BE2C (cell line): ENCODE measurements around the gene PHC2.

Experiments
- DNase-seq: peaks from one replicate; pipeline ENCODE4 v3.0.0-alpha.2; 2020
- H3K27me3 ChIP-seq: fragments of 250-450 bp; sonication (Bioruptor Pico); 2 replicates; pipeline ENCODE4 v1.5.1; 2020; ENCODE audit warnings: mild to moderate bottlenecking
- H3K36me3 ChIP-seq: fragments of 250-450 bp; sonication (Bioruptor Pico); 2 replicates; pipeline ENCODE4 v1.5.1; 2020; ENCODE audit warnings: mild to moderate bottlenecking
- H3K4me1 ChIP-seq: fragments of 250-450 bp; sonication (Bioruptor Pico); 2 replicates; pipeline ENCODE4 v1.5.1; 2020
- H3K4me3 ChIP-seq: 2 replicates; pipeline ENCODE4 v1.5.1; 2011; ENCODE audit warnings: low read depth, low read length
- H3K9me3 ChIP-seq: fragments of 250-450 bp; sonication (Bioruptor Pico); 2 replicates; pipeline ENCODE4 v1.5.1; 2020
- TF ChIP-seq, protein P1 (sequence below): IDR thresholded peaks from 2 replicates; pipeline ENCODE4 v1.5.1; 2012; ENCODE audit warnings: mild to moderate bottlenecking, low read depth, low read length

The PHC2 gene

DNA sequence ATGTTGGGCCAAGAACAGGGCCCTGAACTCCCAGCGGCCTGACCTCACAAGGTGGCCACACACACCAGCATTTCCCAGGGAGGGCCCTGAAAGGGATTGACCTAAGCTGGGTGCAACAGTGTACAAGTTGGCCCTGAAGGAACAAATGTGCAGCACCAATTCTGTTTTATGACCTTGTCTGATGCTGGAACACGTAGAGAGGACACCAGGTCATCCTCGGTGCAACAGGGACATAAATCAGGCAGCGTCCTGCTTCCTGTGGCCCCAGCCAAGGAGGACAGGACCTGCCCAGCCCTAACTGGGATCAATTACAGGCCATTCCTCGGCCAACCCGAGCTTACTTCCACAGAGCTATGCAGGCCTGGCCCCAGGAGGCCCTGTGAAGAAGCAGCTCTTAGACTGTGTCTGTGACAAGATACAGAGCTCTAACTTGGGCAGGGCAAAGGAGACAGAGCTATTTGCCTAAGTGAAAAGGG lies 12.8 kb upstream of the PHC2 start:
- Histone ChIP-seq H3K9me3 (no peaks in the 10 kb centered on the region), H3K36me3 (no peaks in the 10 kb centered on the region), H3K4me3 (no peak overlapping the region), H3K27me3 (no peaks in the 10 kb centered on the region), H3K4me1 (peaks cover 2% of the 10 kb centered on the region; the same call in 1 of the 2 replicates)
- DNase-seq: no peak
- TF ChIP-seq, protein P1, sequence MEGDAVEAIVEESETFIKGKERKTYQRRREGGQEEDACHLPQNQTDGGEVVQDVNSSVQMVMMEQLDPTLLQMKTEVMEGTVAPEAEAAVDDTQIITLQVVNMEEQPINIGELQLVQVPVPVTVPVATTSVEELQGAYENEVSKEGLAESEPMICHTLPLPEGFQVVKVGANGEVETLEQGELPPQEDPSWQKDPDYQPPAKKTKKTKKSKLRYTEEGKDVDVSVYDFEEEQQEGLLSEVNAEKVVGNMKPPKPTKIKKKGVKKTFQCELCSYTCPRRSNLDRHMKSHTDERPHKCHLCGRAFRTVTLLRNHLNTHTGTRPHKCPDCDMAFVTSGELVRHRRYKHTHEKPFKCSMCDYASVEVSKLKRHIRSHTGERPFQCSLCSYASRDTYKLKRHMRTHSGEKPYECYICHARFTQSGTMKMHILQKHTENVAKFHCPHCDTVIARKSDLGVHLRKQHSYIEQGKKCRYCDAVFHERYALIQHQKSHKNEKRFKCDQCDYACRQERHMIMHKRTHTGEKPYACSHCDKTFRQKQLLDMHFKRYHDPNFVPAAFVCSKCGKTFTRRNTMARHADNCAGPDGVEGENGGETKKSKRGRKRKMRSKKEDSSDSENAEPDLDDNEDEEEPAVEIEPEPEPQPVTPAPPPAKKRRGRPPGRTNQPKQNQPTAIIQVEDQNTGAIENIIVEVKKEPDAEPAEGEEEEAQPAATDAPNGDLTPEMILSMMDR: no peak

DNA sequence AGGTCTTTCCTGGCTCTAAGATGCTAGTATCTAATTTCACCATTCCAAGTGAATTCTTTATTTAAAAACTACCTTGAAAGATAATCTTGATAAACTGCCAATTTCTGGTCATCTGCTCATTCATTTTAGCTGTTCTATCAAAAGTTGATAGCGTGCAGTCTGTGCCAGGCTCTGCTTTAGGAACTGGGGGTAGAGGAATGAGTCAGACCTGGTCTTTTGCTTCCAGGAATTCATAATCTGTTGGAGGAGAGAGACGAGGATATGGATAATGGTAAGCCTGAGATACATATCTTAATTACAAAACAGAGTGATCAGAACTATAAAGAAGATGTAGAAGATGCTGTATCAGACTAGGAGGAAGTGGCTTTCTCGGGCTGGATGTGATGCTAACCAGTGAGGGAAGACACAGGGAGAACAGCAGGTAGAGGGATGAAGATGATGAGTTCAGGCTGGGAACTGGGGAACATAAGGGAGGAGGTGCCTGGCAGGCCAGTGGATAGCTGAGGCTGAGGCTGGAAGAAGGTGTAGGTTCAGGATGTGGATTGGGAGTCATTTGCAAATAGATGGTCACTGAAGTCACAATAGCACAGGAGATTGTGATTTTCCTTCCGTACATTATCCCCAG lies 12.3 kb upstream of the PHC2 start:
- TF ChIP-seq, protein P1: no peak
- H3K9me3 ChIP-seq: no peaks in the 10 kb centered on the region
- H3K36me3 ChIP-seq: no peaks in the 10 kb centered on the region
- no peaks in the 10 kb centered on the region for H3K27me3 ChIP-seq
- DNase-seq: no peak
- H3K4me1 ChIP-seq: peaks cover 2% of the 10 kb centered on the region; the same call in 1 of the 2 replicates
- no peak overlapping the region for H3K4me3 ChIP-seq

GRCh38 chr1:33442141-33442540 lies 11.2 kb upstream of the PHC2 start:
- peaks cover 2% of the 10 kb centered on the region; the same call in 1 of the 2 replicates for H3K4me1 ChIP-seq
- no peak for DNase-seq
- no peaks in the 10 kb centered on the region for H3K27me3 ChIP-seq
- no peak overlapping the region for H3K4me3 ChIP-seq
- no peaks in the 10 kb centered on the region for H3K9me3 ChIP-seq
- H3K36me3 ChIP-seq: no peaks in the 10 kb centered on the region
- TF ChIP-seq, protein P1: no peak

DNA sequence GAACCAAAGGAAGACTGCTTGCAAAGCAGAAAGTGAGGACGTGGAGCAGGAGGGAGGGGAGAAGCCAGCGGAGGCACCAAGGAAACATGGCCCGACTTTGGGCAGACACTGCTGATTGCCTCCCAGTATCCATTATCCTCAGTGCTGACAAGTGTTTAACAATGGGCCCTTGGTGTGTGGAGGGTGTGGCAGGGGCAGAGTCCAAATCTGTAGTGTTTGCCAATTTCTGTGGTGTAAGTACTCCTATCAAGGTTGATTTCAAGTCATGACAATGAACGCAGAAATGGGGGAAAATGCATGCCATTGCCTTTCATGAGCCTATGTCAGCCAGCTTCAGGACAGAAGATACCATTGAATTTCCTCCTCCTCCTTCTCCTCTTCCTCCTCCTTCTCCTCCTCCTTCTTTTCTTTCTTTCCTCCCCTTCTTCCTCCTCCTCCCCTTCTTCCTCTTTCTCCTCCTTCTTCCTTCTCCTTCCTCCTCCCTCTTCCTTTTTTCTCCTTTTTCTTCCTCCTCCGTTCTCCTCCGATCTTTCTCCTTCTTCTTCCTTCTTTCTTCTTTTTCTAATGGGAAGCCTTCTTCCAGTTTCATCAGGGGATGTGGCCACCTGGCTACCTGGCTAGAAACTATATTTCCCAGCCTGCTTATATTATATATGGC lies 10.3 kb upstream of the PHC2 start:
- TF ChIP-seq, protein P1: no peak
- H3K9me3 ChIP-seq: no peaks in the 10 kb centered on the region
- H3K4me3 ChIP-seq: no peak overlapping the region
- H3K4me1 ChIP-seq: peaks cover 2% of the 10 kb centered on the region; the same call in 1 of the 2 replicates
- no peaks in the 10 kb centered on the region for H3K36me3 ChIP-seq
- no peaks in the 10 kb centered on the region for H3K27me3 ChIP-seq
- no peak for DNase-seq

DNA sequence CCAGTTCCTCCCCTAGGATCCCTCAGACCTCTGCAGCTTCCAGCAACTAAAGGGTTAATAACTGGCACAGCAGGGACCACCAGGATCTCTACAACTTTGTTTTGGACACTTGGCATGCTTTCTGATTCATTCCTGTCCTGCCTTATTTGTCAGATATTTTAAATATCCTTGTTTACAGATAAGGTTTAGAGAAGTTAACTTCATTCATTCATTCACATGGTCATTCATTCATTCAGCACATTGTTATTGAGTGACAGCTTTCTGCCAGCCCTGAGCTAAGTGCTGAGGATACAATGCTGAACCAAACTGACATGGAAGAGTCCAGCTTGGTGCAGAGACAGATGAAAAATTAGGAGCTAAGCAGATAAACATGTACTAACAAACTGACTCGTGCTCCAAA lies 8.8 kb upstream of the PHC2 start:
- TF ChIP-seq, protein P1: no peak
- H3K36me3 ChIP-seq: no peaks in the 10 kb centered on the region
- peaks cover 2% of the 10 kb centered on the region; the same call in 1 of the 2 replicates for H3K4me1 ChIP-seq
- H3K9me3 ChIP-seq: no peaks in the 10 kb centered on the region
- no peak for DNase-seq
- no peak overlapping the region for H3K4me3 ChIP-seq
- no peaks in the 10 kb centered on the region for H3K27me3 ChIP-seq
